Activated CD8-positive, alpha-beta memory T cell treated with anti-CD3 and anti-CD28 coated beads for 1 hour (primary cell): ENCODE measurements around the gene SMIM12.

ENCODE experiments used
- DNase-seq, 2 donors: peaks; one replicate each; pipeline ENCODE4 v3.0.0-alpha.2; 2020; ENCODE audit warnings: low read depth in 1 of 2; ENCODE audit errors: extremely low read depth in 1 of 2

The SMIM12 gene

DNA sequence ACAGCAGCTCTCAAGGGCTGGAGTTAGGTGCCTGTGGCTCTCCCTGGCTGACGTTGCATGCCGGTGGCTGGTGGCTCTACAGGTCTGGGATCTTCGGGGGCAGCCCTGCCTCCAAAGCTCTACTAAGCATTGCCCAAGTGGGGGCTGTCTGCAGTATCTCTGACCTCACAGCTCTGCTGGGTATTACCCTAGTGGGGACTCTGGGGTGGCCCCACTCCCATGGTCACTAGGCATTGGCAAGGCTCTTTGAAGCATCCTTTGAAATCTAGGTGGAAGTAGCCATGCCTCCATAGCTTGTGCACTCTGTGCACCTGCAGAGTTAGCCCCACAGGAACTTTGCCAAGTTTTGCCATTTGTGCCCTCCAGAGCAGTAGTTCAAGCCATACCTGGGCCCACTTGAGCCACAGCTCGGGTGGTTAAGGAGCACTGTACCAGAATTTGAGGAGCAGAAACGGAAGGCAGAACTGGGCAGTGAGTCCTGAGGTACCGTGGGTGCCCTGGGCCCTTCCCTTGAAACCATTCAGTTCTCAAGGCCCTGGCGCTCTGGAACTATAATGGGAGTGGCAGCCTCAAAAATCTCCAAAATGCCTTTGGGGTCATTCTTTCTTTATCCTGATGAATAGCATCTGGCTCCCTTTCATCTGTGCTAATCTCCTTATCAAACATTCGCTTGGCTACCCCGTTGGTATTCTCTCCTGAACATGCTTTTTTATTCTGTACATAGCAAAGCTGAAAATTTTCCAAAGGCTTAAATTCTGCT, 51.3 kb downstream of the SMIM12 start:
- DNase-seq: no peak

DNA sequence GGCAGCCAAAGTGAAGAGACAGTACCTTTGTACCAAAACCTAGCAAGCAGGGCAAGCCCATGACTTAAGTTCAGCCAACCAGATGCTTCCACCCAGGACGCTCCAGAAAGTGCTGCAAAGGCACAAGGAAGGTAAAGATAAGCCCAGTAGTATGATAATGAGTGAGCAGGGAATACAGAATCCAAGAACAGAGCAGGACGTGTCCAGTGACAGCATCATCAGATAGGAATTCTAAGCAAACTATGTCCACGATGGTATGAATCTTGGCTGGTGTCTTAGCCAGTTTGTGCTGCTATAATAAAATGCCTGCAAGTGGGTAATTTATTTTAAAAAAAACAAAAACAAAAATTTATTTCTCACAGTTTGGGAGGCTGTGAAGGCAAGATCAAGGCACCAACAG, 53.2 kb downstream of the SMIM12 start:
- no peak for DNase-seq

DNA sequence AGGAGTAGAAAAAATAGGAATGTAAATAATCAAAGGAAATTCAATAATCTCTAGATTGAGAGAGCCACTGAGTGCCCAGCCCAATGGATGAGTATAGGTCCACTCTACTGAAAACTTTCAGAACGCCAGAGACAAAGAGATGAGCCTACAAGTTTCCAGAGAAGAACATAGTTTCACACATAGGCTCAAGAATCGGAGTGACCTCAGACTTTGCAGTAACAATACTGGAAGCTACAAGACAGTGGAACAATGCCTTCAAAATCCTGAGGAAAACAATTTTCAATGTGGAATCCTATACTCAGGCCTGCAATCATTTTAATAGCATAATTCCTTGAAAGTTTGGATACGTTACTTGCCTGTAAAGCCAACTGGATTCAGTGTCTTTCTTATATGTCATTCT, 55.8 kb downstream of the SMIM12 start:
- DNase-seq: no peak
